Caco-2 (cell line): ENCODE measurements around the gene ZNF134. TPM values are rescaled to one million over a fixed set of nuclear protein-coding genes. Genes with fewer than 3 reads are reported as not detected.

ENCODE experiments used
- BruUV-seq: library from RNA; stranded (reverse); fragments of 400-500 nt; replicated peaks from 2 replicates; lab custom pipeline; 2021; lab: Mats Ljungman, UMichigan
- CTCF ChIA-PET: fragments of 300-600 bp; sonication (Branson Sonifier 250); formaldehyde crosslinking; loops from one replicate; lab custom pipeline; 2022; ENCODE audit warnings: antibody characterized with exemption; lab: Charles Lee
- POLR2A ChIA-PET: fragments of 300-600 bp; sonication (Branson Sonifier 250); formaldehyde crosslinking; loops from one replicate; lab custom pipeline; 2022; ENCODE audit warnings: antibody characterized with exemption; lab: Charles Lee
- DNase-seq, 2 experiments: peaks; one replicate each; pipeline versions ENCODE4 v3.0.0 to v3.0.0-alpha.2; 2020 to 2022
- H3K27me3 ChIP-seq: replicated peaks from 2 replicates; pipeline ENCODE4 v1.6.0; 2011; ENCODE audit warnings: low read length; ENCODE audit not compliant: control insufficient read depth, insufficient read depth
- H3K36me3 ChIP-seq: 2 replicates; pipeline ENCODE4 v1.5.1; 2011; ENCODE audit warnings: low read length; ENCODE audit not compliant: control insufficient read depth, insufficient read depth
- H3K4me1 ChIP-seq: fragments of 250-450 bp; sonication (Bioruptor Pico); 2 replicates; pipeline ENCODE4 v1.5.1; 2020; ENCODE audit warnings: mild to moderate bottlenecking
- H3K4me3 ChIP-seq: 2 replicates; pipeline ENCODE4 v1.5.1; 2011; ENCODE audit warnings: low read depth, mild to moderate bottlenecking, control low read depth, low read length
- H3K9me3 ChIP-seq: fragments of 250-450 bp; sonication (Bioruptor Pico); 2 replicates; pipeline ENCODE4 v1.5.1; 2020; ENCODE audit warnings: mild to moderate bottlenecking, moderate library complexity
- H3K27ac Mint-ChIP-seq: one replicate; pipeline ENCODE4 v1.8.0; 2022; ENCODE audit warnings: mixed read lengths; ENCODE audit not compliant: unreplicated experiment
- H3K27me3 Mint-ChIP-seq: one replicate; pipeline ENCODE4 v1.8.0; 2022; ENCODE audit warnings: mixed read lengths; ENCODE audit not compliant: insufficient read depth, unreplicated experiment
- H3K36me3 Mint-ChIP-seq: one replicate; pipeline ENCODE4 v1.8.0; 2022; ENCODE audit warnings: mild to moderate bottlenecking, mixed read lengths; ENCODE audit not compliant: insufficient read depth, unreplicated experiment
- H3K4me1 Mint-ChIP-seq: one replicate; pipeline ENCODE4 v1.8.0; 2022; ENCODE audit warnings: low read depth, mixed read lengths; ENCODE audit not compliant: unreplicated experiment
- H3K4me3 Mint-ChIP-seq: one replicate; pipeline ENCODE4 v1.8.0; 2022; ENCODE audit warnings: mild to moderate bottlenecking, moderate library complexity, mixed read lengths; ENCODE audit not compliant: unreplicated experiment
- H3K9me3 Mint-ChIP-seq: one replicate; pipeline ENCODE4 v1.8.0; 2022; ENCODE audit warnings: mixed read lengths; ENCODE audit not compliant: unreplicated experiment
- CTCF ChIP-seq, 2 experiments: fragments of 200-600 bp in 1 of 2; IDR thresholded peaks; 1 replicate in 1 of 2; 2 replicates in 1 of 2; pipeline versions ENCODE4 v1.5.1 to v1.8.0; 2011 to 2022; ENCODE audit warnings: antibody characterized with exemption in 1 of 2, control low read depth in 1 of 2, inconsistent platforms in 1 of 2, low read depth in 1 of 2, low read length in 1 of 2, mild to moderate bottlenecking in 1 of 2, moderate library complexity in 1 of 2; ENCODE audit not compliant: insufficient read depth in 1 of 2, severe bottlenecking in 1 of 2, unreplicated experiment in 1 of 2
- intact Hi-C: fragments of 100-400 bp; cut with micrococcal nuclease; formaldehyde crosslinking; loops from one replicate; pipeline ENCODE4 v1.10.0; 2022; ENCODE audit not compliant: unreplicated experiment
- total RNA-seq: library from RNA; stranded (reverse); gene quantifications from 2 replicates; pipeline ENCODE4 v1.2.3, GENCODE V29; 2022

Gene ZNF134
- total RNA-seq, 1 experiment from 2014 or later = 6.6 TPM

GRCh38 chr19:57572415-57572947, 41.6 kb upstream of the ZNF134 start:
- H3K4me1 Mint-ChIP-seq = no peaks in the 10 kb centered on the region
- H3K27me3 Mint-ChIP-seq = no peaks in the 10 kb centered on the region
- no TSS peak for BruUV-seq
- ChIA-PET CTCF (interaction anchor here (1.8 kb wide), 1 partner anchor 60 kb away, joined by 4 read pairs; the partner anchor contains the start of gene ZNF211), POLR2A (no interaction called here)
- Histone ChIP-seq H3K9me3 (peaks cover 47% of the 10 kb centered on the region), H3K27me3 (no peaks in the 10 kb centered on the region), H3K4me3 (no peak overlapping the region), H3K4me1 (no peaks in the 10 kb centered on the region), H3K36me3 (peaks cover 20% of the 10 kb centered on the region)
- no peak overlapping the region for H3K27ac Mint-ChIP-seq
- TF ChIP-seq CTCF (IDR thresholded peaks at IDR 0.05; ENCODE audit: insufficient read depth in 1 of 2, low read depth in 1 of 2, low read length in 1 of 2, severe bottlenecking in 1 of 2, unreplicated experiment in 1 of 2) = no peak
- intact Hi-C loops = no loop called here
- H3K4me3 Mint-ChIP-seq = no peak overlapping the region
- DNase-seq = no peak
- H3K36me3 Mint-ChIP-seq = peaks cover 45% of the 10 kb centered on the region
- peaks cover 65% of the 10 kb centered on the region for H3K9me3 Mint-ChIP-seq

GRCh38 chr19:57576661-57577060, 37.4 kb upstream of the ZNF134 start:
- H3K9me3 ChIP-seq = peaks cover 20% of the 10 kb centered on the region
- intact Hi-C loops = loop anchor here (5.0 kb wide), 1 partner anchor 236 kb away; the partner anchor contains the start of gene ZNF552
- BruUV-seq = no TSS peak
- H3K36me3 Mint-ChIP-seq = peaks cover 45% of the 10 kb centered on the region
- peaks cover 37% of the 10 kb centered on the region for H3K9me3 Mint-ChIP-seq
- no peak overlapping the region for H3K27ac Mint-ChIP-seq
- ChIA-PET POLR2A (interaction anchor here (0.6 kb wide), 1 partner anchor 95 kb away, joined by 4 read pairs; no protein-coding TSS in a partner anchor), CTCF (no interaction called here)
- no peaks in the 10 kb centered on the region for H3K27me3 Mint-ChIP-seq
- TF ChIP-seq CTCF (IDR thresholded peaks at IDR 0.05; ENCODE audit: insufficient read depth in 1 of 2, low read depth in 1 of 2, low read length in 1 of 2, severe bottlenecking in 1 of 2, unreplicated experiment in 1 of 2) = no peak
- H3K4me3 ChIP-seq = no peak overlapping the region
- no peak for DNase-seq
- no peaks in the 10 kb centered on the region for H3K4me1 Mint-ChIP-seq
- no peaks in the 10 kb centered on the region for H3K4me1 ChIP-seq
- peaks cover 20% of the 10 kb centered on the region for H3K36me3 ChIP-seq
- H3K4me3 Mint-ChIP-seq = no peak overlapping the region
- no peaks in the 10 kb centered on the region for H3K27me3 ChIP-seq

GRCh38 chr19:57578487-57579205, 35.4 kb upstream of the ZNF134 start, which contains the start of gene ZNF416:
Gene ZNF416, minus strand, starts transcription at chr19:57578911. Its CDS starts 207 bp downstream, at chr19:57578704.
- Mint-ChIP-seq H3K36me3 (peaks cover 34% of the 10 kb centered on the region), H3K27ac (peak within 1 kb of the TSS; percentile 37), H3K9me3 (peaks cover 45% of the 10 kb centered on the region), H3K4me1 (no peaks in the 10 kb centered on the region), H3K27me3 (no peaks in the 10 kb centered on the region), H3K4me3 (peak within 1 kb of the TSS; percentile 77)
- H3K4me1 ChIP-seq = no peaks in the 10 kb centered on the region
- peaks cover 8% of the 10 kb centered on the region; the same call in 1 of the 2 replicates for H3K36me3 ChIP-seq
- intact Hi-C loops = loop anchor here (1.0 to 5.0 kb wide), 8 partner anchors 19 to 338 kb away; partner anchors contain the start of genes ZNF211, ZNF417, ZNF530 and ZNF550
- peak; percentile 97 to 98 for DNase-seq
- H3K9me3 ChIP-seq = 0 out of 2 replicates have a peak, but pooled peaks cover 3% of the 10 kb centered on the region
- H3K4me3 ChIP-seq = peak within 1 kb of the TSS; percentile 83
- peak in 1 of 2 experiments; percentile 43 for TF ChIP-seq CTCF (IDR thresholded peaks at IDR 0.05; ENCODE audit: insufficient read depth in 1 of 2, low read depth in 1 of 2, low read length in 1 of 2, severe bottlenecking in 1 of 2, unreplicated experiment in 1 of 2)
- ChIA-PET POLR2A (no interaction called here), CTCF (no interaction called here)
- H3K27me3 ChIP-seq = no peaks in the 10 kb centered on the region
- BruUV-seq = TSS peak; percentile 58
